GM23338 (cell line): ENCODE measurements around the gene PCGF6.

Source experiments
- STAT1 ChIP-seq: IDR thresholded peaks from one replicate; pipeline ENCODE4 v1.6.1; 2016; ENCODE audit warnings: antibody characterized with exemption; ENCODE audit not compliant: unreplicated experiment
- ZNF114 ChIP-seq: fragments of 250-450 bp; sonication (Bioruptor Pico); IDR thresholded peaks from 2 replicates; pipeline ENCODE4 v1.5.0; 2020; ENCODE audit warnings: mild to moderate bottlenecking, moderate library complexity
- TF ChIP-seq, protein P1 (sequence below), 2 experiments: fragments of 200-600 bp in 1 of 2; sonication (generic) in 1 of 2; conservative IDR thresholded peaks; 2 replicates each; pipeline versions ENCODE4 v1.5.1 to v1.6.1; 2016 to 2017; ENCODE audit warnings: antibody characterized with exemption in 2 of 2, low read depth in 2 of 2, mild to moderate bottlenecking in 2 of 2, moderate library complexity in 1 of 2

DNA sequence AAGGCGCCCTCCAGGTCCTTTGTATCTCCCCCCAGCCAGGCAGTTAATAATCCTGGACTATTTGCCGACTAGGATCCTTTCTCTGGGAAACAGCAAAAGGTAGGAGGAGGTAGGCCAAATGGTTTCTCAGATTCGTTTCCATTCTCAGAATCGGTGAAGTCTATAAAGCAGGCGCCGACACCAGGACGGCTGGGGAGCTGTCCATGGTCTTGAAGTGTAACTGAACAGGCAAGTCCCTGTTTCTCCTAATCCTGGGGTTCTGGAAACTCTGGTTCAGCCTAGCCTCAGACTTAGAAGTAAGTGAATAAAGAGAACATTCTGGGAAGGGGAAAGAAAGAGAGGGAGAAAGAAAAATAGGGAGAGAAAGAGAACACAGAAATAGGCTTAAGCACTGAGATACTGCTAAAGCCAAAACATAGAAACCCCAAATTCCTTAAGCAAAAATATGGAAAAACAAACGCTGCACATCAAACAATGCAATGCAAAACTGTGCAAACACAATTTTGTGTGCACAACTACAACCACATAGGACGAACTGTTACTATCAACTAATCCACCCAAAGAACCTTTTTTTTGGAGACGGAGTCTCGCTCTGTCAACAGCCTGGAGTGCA, 85.1 kb downstream of the PCGF6 start:
- TF ChIP-seq, protein P1, sequence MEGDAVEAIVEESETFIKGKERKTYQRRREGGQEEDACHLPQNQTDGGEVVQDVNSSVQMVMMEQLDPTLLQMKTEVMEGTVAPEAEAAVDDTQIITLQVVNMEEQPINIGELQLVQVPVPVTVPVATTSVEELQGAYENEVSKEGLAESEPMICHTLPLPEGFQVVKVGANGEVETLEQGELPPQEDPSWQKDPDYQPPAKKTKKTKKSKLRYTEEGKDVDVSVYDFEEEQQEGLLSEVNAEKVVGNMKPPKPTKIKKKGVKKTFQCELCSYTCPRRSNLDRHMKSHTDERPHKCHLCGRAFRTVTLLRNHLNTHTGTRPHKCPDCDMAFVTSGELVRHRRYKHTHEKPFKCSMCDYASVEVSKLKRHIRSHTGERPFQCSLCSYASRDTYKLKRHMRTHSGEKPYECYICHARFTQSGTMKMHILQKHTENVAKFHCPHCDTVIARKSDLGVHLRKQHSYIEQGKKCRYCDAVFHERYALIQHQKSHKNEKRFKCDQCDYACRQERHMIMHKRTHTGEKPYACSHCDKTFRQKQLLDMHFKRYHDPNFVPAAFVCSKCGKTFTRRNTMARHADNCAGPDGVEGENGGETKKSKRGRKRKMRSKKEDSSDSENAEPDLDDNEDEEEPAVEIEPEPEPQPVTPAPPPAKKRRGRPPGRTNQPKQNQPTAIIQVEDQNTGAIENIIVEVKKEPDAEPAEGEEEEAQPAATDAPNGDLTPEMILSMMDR (conservative IDR thresholded peaks at IDR 0.05; ENCODE audit: low read depth in 2 of 2) = no peak
- TF ChIP-seq ZNF114 (CRISPR knock-in tag) (no peak), STAT1 (no peak)
